K562 (cell line): ENCODE data around the gene DMBT1. TPM values are rescaled to one million over a fixed set of nuclear protein-coding genes. Genes with fewer than 3 reads are reported as not detected.

ENCODE experiments used
- ATAC-seq: fragments of 200-7000 bp; cut with Tn5 transposase; 3 replicates; pipeline ENCODE4 v1.9.1; 2020; ENCODE audit warnings: moderate library complexity
- BruUV-seq: library from RNA; stranded (reverse); fragments of 400-500 nt; replicated peaks from 2 replicates; lab custom pipeline; 2021; lab: Mats Ljungman, UMichigan
- CTCF ChIA-PET: fragments of 300-600 bp; formaldehyde crosslinking; extraction: SDS; loops from one replicate; lab custom pipeline; 2021; ENCODE audit warnings: low intra/inter-chr PET ratio; lab: Yijun Ruan, JAX
- POLR2A ChIA-PET: fragments of 300-600, 350-650 bp; sonication (Branson Sonifier 250); formaldehyde crosslinking; extraction: SDS; loops from one replicate; lab custom pipeline; 2021; ENCODE audit warnings: antibody characterized with exemption, inconsistent platforms; lab: Yijun Ruan, JAX
- DNase-seq, 4 experiments: peaks; one replicate each; pipeline versions ENCODE4 v3.0.0 to v3.0.0-alpha.2; 2011 to 2018; ENCODE audit warnings: low spot score in 3 of 4, mixed read lengths in 3 of 4; ENCODE audit errors: extremely low read depth in 1 of 4
- FAIRE-seq: peaks from 2 replicates; lab custom pipeline; 2011; peaks lifted over from hg19 to GRCh38; lab: Jason Lieb, UNC
- H2AFZ ChIP-seq: 2 replicates; pipeline ENCODE4 v1.6.0; 2011; ENCODE audit warnings: low read depth, low read length, control low read depth, inconsistent platforms
- H3K27ac ChIP-seq: fragments of 200-600 bp; 3 replicates; pipeline ENCODE4 v1.8.0; 2011; ENCODE audit warnings: low read depth, mild to moderate bottlenecking, control low read depth, inconsistent platforms, low read length, moderate library complexity, mixed read lengths; ENCODE audit errors: extremely low read depth
- H3K27me3 ChIP-seq, 2 experiments: fragments of 300-600 bp in 1 of 2; 2 replicates in 1 of 2; 3 replicates in 1 of 2; pipeline versions ENCODE4 v1.6.0 to v1.8.0; 2011; ENCODE audit warnings: inconsistent platforms in 2 of 2, low read length in 2 of 2, mild to moderate bottlenecking in 1 of 2, mixed read lengths in 1 of 2, moderate library complexity in 1 of 2; ENCODE audit not compliant: control insufficient read depth in 2 of 2, insufficient read depth in 2 of 2
- H3K36me3 ChIP-seq: fragments of 300-600 bp; 3 replicates; pipeline ENCODE4 v1.8.0; 2011; ENCODE audit warnings: mild to moderate bottlenecking, low read length, inconsistent platforms; ENCODE audit not compliant: control insufficient read depth, insufficient read depth
- H3K4me1 ChIP-seq, 2 experiments: fragments of 200-600 bp in 1 of 2; replicated peaks in 1 of 2; 2 replicates in 1 of 2; 3 replicates in 1 of 2; pipeline versions ENCODE4 v1.5.1 to v1.8.0; 2011; ENCODE audit warnings: inconsistent platforms in 2 of 2, low read length in 2 of 2, mild to moderate bottlenecking in 1 of 2, mixed read lengths in 1 of 2, moderate library complexity in 1 of 2; ENCODE audit not compliant: control insufficient read depth in 2 of 2, insufficient read depth in 2 of 2
- H3K4me2 ChIP-seq: 2 replicates; pipeline ENCODE4 v1.6.1; 2011; ENCODE audit warnings: low read length, control low read depth, inconsistent platforms, mixed read lengths; ENCODE audit not compliant: insufficient read depth
- H3K4me3 ChIP-seq: fragments of 200-600 bp; sonication (generic), shearing (Covaris generic); 2 replicates; pipeline ENCODE4 v1.5.1; 2016; ENCODE audit warnings: control low read depth, inconsistent platforms
- H3K79me2 ChIP-seq: fragments of 200-600 bp; 3 replicates; pipeline ENCODE4 v1.8.0; 2011; ENCODE audit warnings: low read length, inconsistent platforms; ENCODE audit not compliant: control insufficient read depth, insufficient read depth
- H3K9ac ChIP-seq, 2 experiments: 2 replicates each; pipeline versions ENCODE4 v1.6.0 to v1.6.1; 2011; ENCODE audit warnings: low read depth in 2 of 2, low read length in 2 of 2, control low read depth in 1 of 2, inconsistent platforms in 1 of 2, mild to moderate bottlenecking in 1 of 2, mixed read lengths in 1 of 2; ENCODE audit not compliant: insufficient read depth in 1 of 2
- H3K9me1 ChIP-seq: one replicate; pipeline ENCODE4 v1.6.0; 2011; ENCODE audit warnings: inconsistent platforms, mild to moderate bottlenecking, low read length, moderate library complexity; ENCODE audit not compliant: control insufficient read depth, insufficient read depth
- H3K9me3 ChIP-seq: replicated peaks from 2 replicates; pipeline ENCODE4 v1.5.1; 2011; ENCODE audit warnings: low read depth, low read length, inconsistent platforms; ENCODE audit not compliant: control insufficient read depth, insufficient read depth
- H4K20me1 ChIP-seq: replicated peaks from 2 replicates; pipeline ENCODE4 v1.6.1; 2011; ENCODE audit warnings: low read length, inconsistent platforms, mixed read lengths; ENCODE audit not compliant: control insufficient read depth, insufficient read depth
- ETS1 ChIP-seq: conservative IDR thresholded peaks from 2 replicates; pipeline ENCODE4 v1.6.1; 2011; ENCODE audit warnings: low read depth, mild to moderate bottlenecking, low read length; ENCODE audit not compliant: control insufficient read depth
- NFIC ChIP-seq: fragments of 450-650 bp; IDR thresholded peaks from 2 replicates; pipeline ENCODE4 v1.6.1; 2017; ENCODE audit warnings: mild to moderate bottlenecking, inconsistent platforms
- ZBTB34 ChIP-seq: fragments of 250-450 bp; sonication (Bioruptor Pico); IDR thresholded peaks from 2 replicates; pipeline ENCODE4 v1.8.0; 2021; ENCODE audit warnings: mild to moderate bottlenecking, moderate library complexity
- WGBS: fragments of 100-300 bp; shearing (Covaris generic); methylation state at CpG from one replicate; pipeline ENCODE4 v1.1.6; 2016; ENCODE audit warnings: low coverage, mixed read lengths; ENCODE audit not compliant: insufficient coverage; ENCODE audit errors: missing lambda C conversion rate; 5-methylcytosine and 5-hydroxymethylcytosine counted together
- in situ Hi-C: fragments of 300-500 bp; cut with MboI; formaldehyde crosslinking; loops from 4 replicates; pipeline ENCODE4 v1.15.0; 2018; ENCODE audit warnings: inconsistent platforms, mixed read lengths
- intact Hi-C: fragments of 100-400 bp; cut with micrococcal nuclease; formaldehyde crosslinking; loops from 2 replicates; pipeline ENCODE4 v1.14.2; 2022
- polyA plus RNA-seq, 8 experiments: library from polyadenylated mRNA; depleted of rRNA in 4 of 8; stranded (reverse) in 5 of 8; unstranded in 3 of 8; fragments of >200 nt; fragmentation: Nextera tagmentation in 2 of 8; fragmentation: Illumina TruSeq in 1 of 8; extraction: Ambion mirVana in 2 of 8; extraction: Trizol in 1 of 8; gene quantifications; 2 replicates each; pipeline versions ENCODE4 v1.2.1 to v1.2.3, GENCODE V29; 2011 to 2014; ENCODE audit warnings: inconsistent platforms in 1 of 8, missing spikeins in 1 of 8
- total RNA-seq, 7 experiments: library from RNA; depleted of rRNA in 6 of 7; stranded (reverse); fragments of >200 nt in 6 of 7; fragmentation: Illumina TruSeq in 2 of 7; extraction: Trizol in 2 of 7; gene quantifications; 2 replicates each; pipeline versions ENCODE4 v1.2.1 to v1.2.3, GENCODE V29; 2011 to 2021; ENCODE audit warnings: low replicate concordance in 1 of 7

Gene DMBT1
- total and polyA plus RNA-seq, 9 of the 15 experiments (the other 6 are each of a cell fraction or from before 2014, with no cell fraction given), result 0.01 to 0.07 TPM; not detected in 7

GRCh38 chr10:122632031-122632430 lies 71.5 kb downstream of the DMBT1 start:
- in situ Hi-C loops, result no loop called here
- POLR2A ChIA-PET, result interaction anchor here (1.0 kb wide), 1 partner anchor 10 kb away, joined by 4 read pairs; no protein-coding TSS in a partner anchor

More at GRCh38 chr10:122632031-122632430, 71.5 kb downstream of the DMBT1 start:
- Histone ChIP-seq H3K4me2 (no peak overlapping the region), H3K9me3 (no peaks in the 10 kb centered on the region), H3K79me2 (no peaks in the 10 kb centered on the region), H3K4me3 (no peak overlapping the region), H3K9me1 (no peaks in the 10 kb centered on the region), H3K36me3 (no peaks in the 10 kb centered on the region), H3K9ac (no peak overlapping the region), H3K27me3 (peaks cover 0 to 5% of the 10 kb centered on the region in 2 experiments; a peak in 1 of 5 replicates), H4K20me1 (no peaks in the 10 kb centered on the region), H3K27ac (no peak overlapping the region), H3K4me1 (no peaks in the 10 kb centered on the region), H2AFZ (no peak overlapping the region)
- BruUV-seq, result no TSS peak
- ATAC-seq, result no peak
- 0% methylated on average over 5 of the region's 5 CpGs for WGBS
- intact Hi-C loops, result no loop called here
- no peak for TF ChIP-seq ETS1
- TF ChIP-seq ZBTB34 (CRISPR knock-in tag), result no peak
- peak; percentile 49 for TF ChIP-seq NFIC
- no peak for FAIRE-seq
- no peak for DNase-seq
- CTCF ChIA-PET, result no interaction called here
